ENCODE measurements around the gene NDST1.

- TF ChIP-seq CTCF (IDR thresholded peaks at IDR 0.05; ENCODE audit: borderline replicate concordance, extremely low read depth, low read length, poor library complexity, severe bottlenecking): no peak
- TF ChIP-seq EZH2 (IDR thresholded peaks at IDR 0.05; ENCODE audit: borderline replicate concordance, low read depth, low read length, severe bottlenecking): no peak
Measured at GRCh38 chr5:150593996-150594395, 86.1 kb downstream of the NDST1 start.
